ENCODE results near the gene MOB3B. TPM values are rescaled to one million over a fixed set of nuclear protein-coding genes. Genes with fewer than 3 reads are reported as not detected.

Gene MOB3B
- total and polyA plus RNA-seq, 10 of the 15 experiments (the other 5 are each of a cell fraction or from before 2014, with no cell fraction given): 0.44 to 2.7 (median 0.91) TPM

DNA sequence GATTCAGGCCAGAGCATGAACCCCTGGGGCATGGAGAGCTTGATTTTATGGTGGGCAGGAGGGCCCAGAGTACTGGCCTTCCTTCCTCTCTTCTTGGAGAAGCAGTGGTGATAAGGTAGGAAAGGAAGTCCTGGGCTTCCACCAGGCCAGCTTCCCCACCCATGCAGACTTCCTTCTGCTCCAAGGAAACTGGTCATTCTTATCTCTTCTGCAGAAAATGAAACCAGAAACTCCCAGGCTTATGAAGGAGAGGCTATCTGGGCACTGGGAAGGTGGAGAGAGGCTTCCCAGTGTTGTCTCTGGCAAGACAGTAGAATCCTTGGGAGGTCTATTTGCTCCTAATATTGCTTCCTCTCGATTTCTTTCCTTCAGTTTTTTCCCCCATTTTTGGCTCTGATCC, 122.1 kb downstream of the MOB3B start (continued):
- TF ChIP-seq STAT3 (IDR thresholded peaks at IDR 0.05; ENCODE audit: low read depth, low read length): no peak
- TF ChIP-seq, protein P1, sequence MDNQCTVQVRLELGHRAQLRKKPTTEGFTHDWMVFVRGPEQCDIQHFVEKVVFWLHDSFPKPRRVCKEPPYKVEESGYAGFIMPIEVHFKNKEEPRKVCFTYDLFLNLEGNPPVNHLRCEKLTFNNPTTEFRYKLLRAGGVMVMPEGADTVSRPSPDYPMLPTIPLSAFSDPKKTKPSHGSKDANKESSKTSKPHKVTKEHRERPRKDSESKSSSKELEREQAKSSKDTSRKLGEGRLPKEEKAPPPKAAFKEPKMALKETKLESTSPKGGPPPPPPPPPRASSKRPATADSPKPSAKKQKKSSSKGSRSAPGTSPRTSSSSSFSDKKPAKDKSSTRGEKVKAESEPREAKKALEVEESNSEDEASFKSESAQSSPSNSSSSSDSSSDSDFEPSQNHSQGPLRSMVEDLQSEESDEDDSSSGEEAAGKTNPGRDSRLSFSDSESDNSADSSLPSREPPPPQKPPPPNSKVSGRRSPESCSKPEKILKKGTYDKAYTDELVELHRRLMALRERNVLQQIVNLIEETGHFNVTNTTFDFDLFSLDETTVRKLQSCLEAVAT (IDR thresholded peaks at IDR 0.05): no peak

DNA sequence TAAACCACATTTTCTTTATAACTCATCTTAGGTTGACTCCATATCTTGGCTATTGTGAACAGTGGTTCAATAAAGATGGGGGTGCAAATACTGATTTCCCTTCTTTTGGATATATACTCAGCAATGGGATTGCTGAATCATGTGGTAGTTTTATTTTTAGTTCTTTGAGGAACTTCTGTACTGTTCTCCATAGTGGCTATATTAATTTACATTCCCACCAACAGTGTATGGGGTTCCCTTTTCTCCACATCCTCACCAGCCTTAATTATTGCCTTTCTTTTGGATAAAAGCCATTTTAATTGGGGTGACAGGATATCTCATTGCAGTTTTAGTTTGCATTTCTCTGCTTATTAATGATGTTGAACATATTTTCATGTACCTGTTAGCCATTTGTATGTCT, 125.0 kb downstream of the MOB3B start:
- Histone ChIP-seq H3K27me3 (replicated peaks in 1 of 2; ENCODE audit: control insufficient read depth in 2 of 2, insufficient read depth in 2 of 2, low read length in 1 of 2) (no peaks in the 10 kb centered on the region), H3K9ac (ENCODE audit: control insufficient read depth, insufficient read depth, low read length) (no peak overlapping the region), H3K36me3 (ENCODE audit: control insufficient read depth in 2 of 2, insufficient read depth in 2 of 2, low read length in 1 of 2) (no peaks in the 10 kb centered on the region), H3K9me3 (replicated peaks; ENCODE audit: control insufficient read depth, insufficient read depth, low read length) (no peaks in the 10 kb centered on the region), H3K4me2 (ENCODE audit: control insufficient read depth, insufficient read depth) (no peak overlapping the region), H3K79me2 (ENCODE audit: control insufficient read depth, insufficient read depth, low read length) (no peaks in the 10 kb centered on the region), H3K4me1 (ENCODE audit: control insufficient read depth, insufficient read depth, low read length) (no peaks in the 10 kb centered on the region), H3K4me3 (no peak overlapping the region), H2AFZ (ENCODE audit: control insufficient read depth, low read depth, low read length) (no peak overlapping the region), H3K27ac (ENCODE audit: control insufficient read depth, insufficient read depth) (no peak overlapping the region), H4K20me1 (ENCODE audit: control insufficient read depth, insufficient read depth) (no peaks in the 10 kb centered on the region; the same call in 1 of the 2 replicates)
- CTCF ChIA-PET: no interaction called here
- BruUV-seq (replicated peaks): no TSS peak
- SMC1A ChIA-PET (ENCODE audit: uncharacterized antibody, unreplicated experiment): interaction anchor here (0.6 kb wide), 1 partner anchor 73 kb away, joined by 3 read pairs; no protein-coding TSS in a partner anchor
- FAIRE-seq (no peak), DNase-seq (ENCODE audit: low read depth, low spot score) (no peak), ATAC-seq (no peak)
- TF ChIP-seq NR2C1 (IDR thresholded peaks at IDR 0.05) (no peak), MTA2 (IDR thresholded peaks at IDR 0.05; ENCODE audit: low read depth) (no peak), SRF (IDR thresholded peaks at IDR 0.05; ENCODE audit: low read depth in 2 of 2, low read length in 2 of 2) (no peak), LARP7 (IDR thresholded peaks at IDR 0.05) (no peak), SPI1 (IDR thresholded peaks at IDR 0.05; ENCODE audit: borderline replicate concordance, insufficient read depth, low read depth, low read length) (no peak), CBX5 (IDR thresholded peaks at IDR 0.05; ENCODE audit: low read depth) (no peak), STAT3 (IDR thresholded peaks at IDR 0.05; ENCODE audit: low read depth, low read length) (no peak), ZNF384 (IDR thresholded peaks at IDR 0.05; ENCODE audit: borderline replicate concordance, low read depth, low read length) (no peak), FOXM1 (IDR thresholded peaks at IDR 0.05; ENCODE audit: low read depth, low read length) (no peak), GABPA (IDR thresholded peaks at IDR 0.05; ENCODE audit: low read depth) (no peak)
- intact Hi-C loops (cut with micrococcal nuclease; ENCODE audit: unreplicated experiment) (no loop called here), in situ Hi-C loops (cut with MboI) (no loop called here)
- POLR2A ChIA-PET: no interaction called here
- RAD21 ChIA-PET (ENCODE audit: unreplicated experiment): no interaction called here

Data from GM12878 (cell line).